Neutrophil (primary cell): ENCODE measurements around the gene COL4A1.

Source experiments
- H3K27ac ChIP-seq: fragments of 200-600 bp; sonication (generic); 2 replicates; pipeline ENCODE4 v1.5.1; 2016; ENCODE audit warnings: mild to moderate bottlenecking, moderate library complexity
- H3K27me3 ChIP-seq: fragments of 200-600 bp; sonication (generic); 2 replicates; pipeline ENCODE4 v1.6.0; 2016; ENCODE audit warnings: mild to moderate bottlenecking
- H3K36me3 ChIP-seq: fragments of 200-600 bp; sonication (generic); 2 replicates; pipeline ENCODE4 v1.5.1; 2017
- H3K4me1 ChIP-seq, 2 experiments: fragments of 200-600 bp in 1 of 2; sonication (generic) in 1 of 2; 1 replicate in 1 of 2; 2 replicates in 1 of 2; pipeline versions ENCODE4 v1.5.1 to v1.6.1; 2013 to 2016; ENCODE audit warnings: low read depth in 1 of 2, low read length in 1 of 2, mild to moderate bottlenecking in 1 of 2, moderate library complexity in 1 of 2; ENCODE audit not compliant: control insufficient read depth in 1 of 2, insufficient read depth in 1 of 2
- H3K4me3 ChIP-seq, 2 experiments: fragments of 200-600 bp in 1 of 2; sonication (generic) in 1 of 2; 1 replicate in 1 of 2; 2 replicates in 1 of 2; pipeline ENCODE4 v1.5.1; 2013 to 2016; ENCODE audit warnings: low read depth in 1 of 2, low read length in 1 of 2, mild to moderate bottlenecking in 1 of 2, moderate library complexity in 1 of 2
- H3K9me3 ChIP-seq: fragments of 200-600 bp; sonication (generic); 2 replicates; pipeline ENCODE4 v1.5.1; 2016
- TF ChIP-seq, protein P1 (sequence below): fragments of 200-600 bp; sonication (generic); IDR thresholded peaks from 2 replicates; pipeline ENCODE4 v1.5.1; 2016; ENCODE audit warnings: antibody characterized with exemption

COL4A1 gene

DNA sequence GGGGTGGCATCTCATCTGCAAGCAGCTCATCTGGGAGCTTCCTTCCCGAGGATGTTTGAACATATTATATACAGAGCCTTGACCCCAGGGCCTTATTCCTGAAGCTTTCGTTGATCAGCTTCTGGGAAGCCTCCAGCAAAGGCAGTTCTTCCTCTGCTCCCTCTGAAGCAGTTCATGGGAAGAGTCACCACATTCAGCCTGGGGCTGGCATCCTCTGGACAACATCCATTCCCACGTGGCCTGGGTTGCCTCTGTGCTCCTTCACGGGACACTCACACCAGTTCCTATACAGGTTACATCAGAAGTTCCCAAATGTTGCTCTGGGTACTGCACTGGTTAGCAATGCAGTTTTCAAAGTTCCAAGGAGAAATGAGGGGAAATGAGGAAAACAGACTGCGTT, 29.7 kb upstream of the COL4A1 start:
- Histone ChIP-seq H3K27me3 (peaks cover 53% of the 10 kb centered on the region), H3K4me1 (no peaks in the 10 kb centered on the region), H3K4me3 (no peak overlapping the region), H3K36me3 (no peaks in the 10 kb centered on the region), H3K9me3 (no peaks in the 10 kb centered on the region), H3K27ac (no peak overlapping the region)
- TF ChIP-seq, protein P1, sequence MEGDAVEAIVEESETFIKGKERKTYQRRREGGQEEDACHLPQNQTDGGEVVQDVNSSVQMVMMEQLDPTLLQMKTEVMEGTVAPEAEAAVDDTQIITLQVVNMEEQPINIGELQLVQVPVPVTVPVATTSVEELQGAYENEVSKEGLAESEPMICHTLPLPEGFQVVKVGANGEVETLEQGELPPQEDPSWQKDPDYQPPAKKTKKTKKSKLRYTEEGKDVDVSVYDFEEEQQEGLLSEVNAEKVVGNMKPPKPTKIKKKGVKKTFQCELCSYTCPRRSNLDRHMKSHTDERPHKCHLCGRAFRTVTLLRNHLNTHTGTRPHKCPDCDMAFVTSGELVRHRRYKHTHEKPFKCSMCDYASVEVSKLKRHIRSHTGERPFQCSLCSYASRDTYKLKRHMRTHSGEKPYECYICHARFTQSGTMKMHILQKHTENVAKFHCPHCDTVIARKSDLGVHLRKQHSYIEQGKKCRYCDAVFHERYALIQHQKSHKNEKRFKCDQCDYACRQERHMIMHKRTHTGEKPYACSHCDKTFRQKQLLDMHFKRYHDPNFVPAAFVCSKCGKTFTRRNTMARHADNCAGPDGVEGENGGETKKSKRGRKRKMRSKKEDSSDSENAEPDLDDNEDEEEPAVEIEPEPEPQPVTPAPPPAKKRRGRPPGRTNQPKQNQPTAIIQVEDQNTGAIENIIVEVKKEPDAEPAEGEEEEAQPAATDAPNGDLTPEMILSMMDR, result no peak

DNA sequence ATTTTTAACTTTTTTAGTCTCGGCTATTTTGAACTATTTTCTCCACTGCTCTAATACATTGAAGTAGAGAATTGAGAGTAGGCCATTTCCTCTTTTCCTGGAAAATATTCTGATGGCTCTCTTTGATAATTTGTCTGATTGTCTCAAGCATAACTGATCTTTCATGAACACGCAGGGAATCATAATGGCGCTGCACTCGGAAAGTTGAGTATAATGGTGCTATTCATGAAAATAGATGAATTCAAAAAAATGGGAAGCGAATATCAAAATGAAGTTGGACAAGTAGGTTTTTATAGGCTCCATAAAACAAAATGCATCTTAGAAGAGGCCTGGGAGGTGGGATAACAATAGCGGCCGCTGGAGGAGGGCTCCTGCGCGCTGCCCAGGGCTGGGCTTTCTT, 29.2 kb upstream of the COL4A1 start:
- TF ChIP-seq, protein P1, result no peak
- Histone ChIP-seq H3K27me3 (peaks cover 47% of the 10 kb centered on the region), H3K4me1 (no peaks in the 10 kb centered on the region), H3K27ac (no peak overlapping the region), H3K4me3 (no peak overlapping the region), H3K9me3 (no peaks in the 10 kb centered on the region), H3K36me3 (no peaks in the 10 kb centered on the region)

DNA sequence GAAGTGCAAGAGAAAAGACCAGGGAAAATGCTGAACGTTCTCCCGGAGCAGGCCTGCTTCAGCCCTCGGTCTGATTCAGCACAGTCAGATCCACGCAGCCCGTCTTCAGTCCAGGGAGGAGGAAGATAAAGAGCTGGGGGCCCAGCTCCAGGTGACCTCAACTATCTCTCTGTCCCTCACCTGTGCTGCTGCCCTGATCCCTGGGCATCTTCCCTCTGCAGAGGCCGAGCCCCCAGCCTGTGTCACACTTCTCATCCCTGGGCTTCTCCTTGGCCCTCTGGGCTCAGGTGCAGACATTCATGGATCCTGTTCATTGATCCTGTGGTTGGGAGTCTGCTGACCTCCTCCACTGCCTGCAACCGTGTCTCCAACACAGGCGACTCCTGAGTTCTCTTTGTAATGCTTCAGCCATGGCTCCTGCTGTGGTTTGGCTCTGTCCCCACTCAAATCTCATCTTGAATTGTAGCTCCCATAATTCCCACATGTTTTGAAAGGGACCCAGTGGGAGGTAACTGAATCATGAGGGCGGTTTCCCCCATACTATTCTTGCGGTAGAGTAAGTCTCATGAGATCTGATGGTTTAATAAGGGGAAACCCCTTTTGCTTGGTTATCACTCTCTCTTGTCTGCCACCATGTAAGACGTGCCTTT, 28.0 kb upstream of the COL4A1 start:
- Histone ChIP-seq H3K36me3 (no peaks in the 10 kb centered on the region), H3K27ac (no peak overlapping the region), H3K27me3 (peaks cover 43% of the 10 kb centered on the region), H3K9me3 (no peaks in the 10 kb centered on the region), H3K4me1 (no peaks in the 10 kb centered on the region), H3K4me3 (no peak overlapping the region)
- TF ChIP-seq, protein P1, result no peak

- Histone ChIP-seq H3K36me3 (no peaks in the 10 kb centered on the region), H3K4me3 (no peak overlapping the region), H3K27ac (no peak overlapping the region), H3K9me3 (no peaks in the 10 kb centered on the region), H3K4me1 (no peaks in the 10 kb centered on the region), H3K27me3 (peaks cover 43% of the 10 kb centered on the region)
- TF ChIP-seq, protein P1, result no peak
Measured at GRCh38 chr13:110334256-110334655, 27.3 kb upstream of the COL4A1 start.

DNA sequence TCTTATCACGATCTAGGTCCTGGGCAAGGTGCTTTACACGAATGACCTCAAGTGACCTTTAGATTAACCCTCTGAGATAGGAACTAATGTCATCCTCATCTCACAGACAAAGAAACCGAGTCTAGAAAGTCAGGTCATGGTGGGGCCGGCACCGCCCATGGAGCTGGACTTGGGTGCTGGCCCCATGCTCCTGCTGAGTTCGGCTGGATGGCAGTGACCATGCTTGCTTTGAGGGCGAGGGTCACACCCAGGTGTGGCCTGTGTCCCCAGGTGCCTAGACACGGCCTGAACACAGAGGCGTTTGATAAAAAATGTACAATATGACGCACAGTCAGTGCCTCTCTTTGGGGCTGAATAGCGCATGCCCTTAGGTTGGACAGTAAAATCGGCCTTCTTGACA, 26.9 kb upstream of the COL4A1 start:
- Histone ChIP-seq H3K9me3 (no peaks in the 10 kb centered on the region), H3K4me3 (no peak overlapping the region), H3K27ac (no peak overlapping the region), H3K27me3 (peaks cover 43% of the 10 kb centered on the region), H3K36me3 (no peaks in the 10 kb centered on the region), H3K4me1 (no peaks in the 10 kb centered on the region)
- TF ChIP-seq, protein P1, result no peak
